SU-DHL-6 (cell line): ENCODE data around the gene CHST12.

Source experiments
- CTCF ChIP-seq: fragments of 200-600 bp; sonication (generic); IDR thresholded peaks from one replicate; pipeline ENCODE4 v1.5.1; 2017; ENCODE audit warnings: antibody characterized with exemption, mild to moderate bottlenecking, low read length, moderate library complexity; ENCODE audit not compliant: insufficient read depth, poor library complexity, severe bottlenecking
- EZH2phosphoT487 ChIP-seq: fragments of 200-600 bp; sonication (generic), shearing (Covaris generic); conservative IDR thresholded peaks from 2 replicates; pipeline ENCODE4 v1.6.1; 2018; ENCODE audit warnings: mild to moderate bottlenecking, antibody characterized with exemption, low read length, moderate library complexity, mixed read lengths

- no peak for TF ChIP-seq CTCF
- no peak for TF ChIP-seq EZH2phosphoT487
Measured at GRCh38 chr7:2360796-2361195, 42.6 kb upstream of the CHST12 start.
